ENCODE data around the gene IRX2.

The IRX2 gene

DNA sequence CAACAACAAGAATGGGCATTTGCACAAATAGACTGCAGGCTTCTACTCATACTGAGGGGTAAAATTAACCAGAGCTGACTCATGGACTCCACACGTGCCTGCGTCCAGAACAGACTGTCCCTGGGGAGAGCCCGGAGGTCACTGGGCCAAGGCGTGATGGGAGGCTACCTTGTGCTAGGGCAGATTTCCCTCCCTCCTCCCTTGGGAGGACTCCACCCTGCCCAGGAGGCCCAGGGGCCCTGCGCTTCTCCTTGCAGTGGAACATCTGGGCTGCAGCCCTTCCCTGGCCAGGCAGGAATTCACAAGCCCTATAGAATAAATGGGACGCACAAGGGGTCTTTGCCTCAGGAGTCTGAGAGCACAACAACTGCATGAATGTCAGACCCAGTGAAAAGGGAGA, 35.6 kb downstream of the IRX2 start:
- no peaks in the 10 kb centered on the region for H3K9me3 ChIP-seq (ENCODE audit: control insufficient read depth, low read length)
- peaks cover 9% of the 10 kb centered on the region for H3K4me1 ChIP-seq (ENCODE audit: control insufficient read depth, insufficient read depth, low read length)
- no peak overlapping the region for H3K4me3 ChIP-seq (ENCODE audit: insufficient read depth, low read depth, low read length)
- 91 to 97% methylated on average over 6 of the region's 6 CpGs for WGBS, 2 experiments
- H3K36me3 ChIP-seq (ENCODE audit: control insufficient read depth, insufficient read depth, low read length), result no peaks in the 10 kb centered on the region
- H3K27ac ChIP-seq (ENCODE audit: insufficient read depth, low read depth, low read length, poor library complexity, severe bottlenecking), result no peak overlapping the region
- no peaks in the 10 kb centered on the region for H3K27me3 ChIP-seq (ENCODE audit: control insufficient read depth, insufficient read depth, low read length, poor library complexity, severe bottlenecking)

DNA sequence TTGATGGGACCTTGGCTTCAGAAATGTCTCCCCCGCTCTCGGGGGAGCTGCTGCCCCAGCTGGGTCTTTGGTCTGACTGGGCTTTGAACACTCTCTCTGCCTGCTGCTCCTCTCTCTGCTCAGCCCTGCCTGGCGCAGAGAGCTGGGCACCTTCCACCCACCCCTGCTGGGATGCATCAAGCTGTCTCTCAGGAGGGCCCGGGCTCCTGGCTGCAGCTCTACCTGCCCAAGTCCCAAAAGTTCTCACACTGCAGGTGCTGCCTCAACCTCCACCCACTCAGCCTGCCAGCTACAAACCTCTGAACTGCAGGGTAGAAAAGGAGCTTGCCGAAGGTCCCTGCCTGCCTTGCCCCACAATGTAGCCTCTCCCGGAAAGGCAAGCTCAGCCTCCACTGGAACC, 36.7 kb downstream of the IRX2 start:
- H3K9me3 ChIP-seq (ENCODE audit: control insufficient read depth, low read length), result no peaks in the 10 kb centered on the region
- 92 to 94% methylated on average over 6 of the region's 6 CpGs for WGBS, 2 experiments

DNA sequence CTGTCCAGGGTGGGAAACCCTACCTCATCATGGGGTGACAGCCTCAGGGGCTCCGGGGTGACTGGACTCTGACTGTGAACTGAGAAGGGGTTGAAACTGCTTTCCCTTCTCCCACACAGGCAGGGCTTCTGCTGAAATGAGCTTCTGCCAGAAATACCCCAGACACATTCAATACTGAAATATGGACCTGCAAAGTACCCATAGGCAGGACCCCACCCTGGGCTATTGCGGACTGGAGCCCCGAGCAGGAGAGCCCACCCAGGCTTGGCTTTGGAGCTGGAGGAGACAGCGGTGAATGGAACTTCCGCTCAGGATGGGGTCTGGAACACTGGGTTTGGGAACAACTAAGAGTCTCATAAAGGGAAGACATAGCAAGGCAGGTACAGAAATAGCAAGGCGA, 37.5 kb downstream of the IRX2 start:
- peaks cover 9% of the 10 kb centered on the region for H3K4me1 ChIP-seq (ENCODE audit: control insufficient read depth, insufficient read depth, low read length)
- 94 to 96% methylated on average over 5 to 6 of the region's 6 CpGs for WGBS, 2 experiments
- H3K9me3 ChIP-seq (ENCODE audit: control insufficient read depth, low read length), result no peaks in the 10 kb centered on the region
- H3K27ac ChIP-seq (ENCODE audit: insufficient read depth, low read depth, low read length, poor library complexity, severe bottlenecking), result no peak overlapping the region
- no peak overlapping the region for H3K4me3 ChIP-seq (ENCODE audit: insufficient read depth, low read depth, low read length)
- H3K27me3 ChIP-seq (ENCODE audit: control insufficient read depth, insufficient read depth, low read length, poor library complexity, severe bottlenecking), result no peaks in the 10 kb centered on the region
- no peaks in the 10 kb centered on the region for H3K36me3 ChIP-seq (ENCODE audit: control insufficient read depth, insufficient read depth, low read length)

More for the DNA sequence above, 36.7 kb downstream of the IRX2 start:
- Histone ChIP-seq H3K4me1 (ENCODE audit: control insufficient read depth, insufficient read depth, low read length) (peaks cover 9% of the 10 kb centered on the region), H3K27me3 (ENCODE audit: control insufficient read depth, insufficient read depth, low read length, poor library complexity, severe bottlenecking) (no peaks in the 10 kb centered on the region), H3K4me3 (ENCODE audit: insufficient read depth, low read depth, low read length) (no peak overlapping the region), H3K36me3 (ENCODE audit: control insufficient read depth, insufficient read depth, low read length) (no peaks in the 10 kb centered on the region), H3K27ac (ENCODE audit: insufficient read depth, low read depth, low read length, poor library complexity, severe bottlenecking) (no peak overlapping the region)

DNA sequence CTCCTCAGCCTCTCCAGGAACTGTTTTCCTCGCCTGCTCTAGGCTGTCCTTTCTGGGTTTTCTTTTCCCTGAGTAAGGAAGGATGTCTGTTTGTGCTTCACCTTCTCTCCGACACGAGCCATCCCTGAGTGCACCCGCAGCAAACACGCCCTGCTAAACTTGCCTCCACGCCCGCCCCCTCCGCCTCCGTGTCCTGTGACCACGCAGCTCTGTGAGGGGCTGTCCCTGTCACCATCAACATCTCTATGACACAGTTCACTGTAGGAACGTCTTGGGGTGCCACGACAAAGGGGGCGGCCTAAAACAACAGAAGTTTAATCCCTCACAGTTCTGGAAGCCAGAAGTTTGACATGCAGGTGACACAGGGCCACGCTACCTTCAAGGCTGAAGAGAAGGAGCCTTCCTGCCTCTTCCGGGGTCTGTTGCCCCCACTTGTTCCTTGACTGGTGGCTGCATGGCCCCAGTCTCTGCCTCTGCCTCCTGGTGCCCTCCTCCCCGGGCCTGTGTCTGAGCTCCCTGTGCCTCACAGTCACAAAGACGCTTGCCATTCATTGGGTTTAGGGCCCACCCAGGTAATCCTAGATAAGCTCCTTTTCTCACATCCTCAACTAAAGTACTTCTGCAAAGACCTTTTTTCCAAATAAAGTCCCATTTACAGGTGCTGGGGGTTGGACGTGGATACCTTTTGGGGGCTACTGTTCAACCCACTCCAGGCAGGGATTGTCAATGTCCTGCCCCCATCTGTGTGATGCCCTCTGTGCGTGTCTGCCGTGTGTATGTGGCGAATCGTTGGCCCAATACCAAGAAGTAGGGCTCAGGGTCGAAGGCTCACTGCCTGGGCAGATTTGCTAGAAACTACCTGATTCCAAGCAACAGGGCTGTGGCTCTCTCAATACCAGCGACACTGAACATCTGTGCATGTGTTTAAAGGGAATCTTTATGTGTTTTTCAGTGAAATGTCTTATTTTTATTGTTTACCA, 39.7 kb downstream of the IRX2 start:
- Histone ChIP-seq H3K36me3 (ENCODE audit: control insufficient read depth, insufficient read depth, low read length) (no peaks in the 10 kb centered on the region), H3K27me3 (ENCODE audit: control insufficient read depth, insufficient read depth, low read length, poor library complexity, severe bottlenecking) (no peaks in the 10 kb centered on the region), H3K4me1 (ENCODE audit: control insufficient read depth, insufficient read depth, low read length) (peaks cover 9% of the 10 kb centered on the region), H3K27ac (ENCODE audit: insufficient read depth, low read depth, low read length, poor library complexity, severe bottlenecking) (no peak overlapping the region), H3K9me3 (ENCODE audit: control insufficient read depth, low read length) (no peaks in the 10 kb centered on the region), H3K4me3 (ENCODE audit: insufficient read depth, low read depth, low read length) (no peak overlapping the region)
- WGBS, 2 experiments, result 85 to 90% methylated on average over 24 of the region's 24 CpGs

DNA sequence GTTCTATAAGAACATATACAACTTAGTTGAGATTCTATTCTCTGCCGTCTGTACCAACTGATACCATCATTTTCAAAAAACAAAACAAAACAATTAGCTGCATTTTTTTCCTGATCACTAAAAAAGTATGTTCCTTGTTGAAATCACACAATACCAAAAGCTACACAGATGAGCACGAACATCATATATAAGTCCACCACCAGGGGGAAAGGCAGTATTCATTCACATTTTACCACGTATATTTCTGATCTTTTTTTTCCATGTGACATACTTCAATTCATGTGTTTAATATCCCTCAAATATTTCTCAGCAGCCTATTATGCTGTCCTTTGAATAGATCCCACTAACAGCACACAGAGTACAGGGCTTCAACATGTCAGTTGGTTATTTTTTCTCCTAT, 40.6 kb downstream of the IRX2 start:
- H3K9me3 ChIP-seq (ENCODE audit: control insufficient read depth, low read length), result no peaks in the 10 kb centered on the region
- H3K4me1 ChIP-seq (ENCODE audit: control insufficient read depth, insufficient read depth, low read length), result peaks cover 9% of the 10 kb centered on the region
- H3K27ac ChIP-seq (ENCODE audit: insufficient read depth, low read depth, low read length, poor library complexity, severe bottlenecking), result no peak overlapping the region
- no peaks in the 10 kb centered on the region for H3K36me3 ChIP-seq (ENCODE audit: control insufficient read depth, insufficient read depth, low read length)
- H3K4me3 ChIP-seq (ENCODE audit: insufficient read depth, low read depth, low read length), result no peak overlapping the region
- H3K27me3 ChIP-seq (ENCODE audit: control insufficient read depth, insufficient read depth, low read length, poor library complexity, severe bottlenecking), result no peaks in the 10 kb centered on the region
- 83 to 90% methylated on average over 3 of the region's 3 CpGs for WGBS, 2 experiments

DNA sequence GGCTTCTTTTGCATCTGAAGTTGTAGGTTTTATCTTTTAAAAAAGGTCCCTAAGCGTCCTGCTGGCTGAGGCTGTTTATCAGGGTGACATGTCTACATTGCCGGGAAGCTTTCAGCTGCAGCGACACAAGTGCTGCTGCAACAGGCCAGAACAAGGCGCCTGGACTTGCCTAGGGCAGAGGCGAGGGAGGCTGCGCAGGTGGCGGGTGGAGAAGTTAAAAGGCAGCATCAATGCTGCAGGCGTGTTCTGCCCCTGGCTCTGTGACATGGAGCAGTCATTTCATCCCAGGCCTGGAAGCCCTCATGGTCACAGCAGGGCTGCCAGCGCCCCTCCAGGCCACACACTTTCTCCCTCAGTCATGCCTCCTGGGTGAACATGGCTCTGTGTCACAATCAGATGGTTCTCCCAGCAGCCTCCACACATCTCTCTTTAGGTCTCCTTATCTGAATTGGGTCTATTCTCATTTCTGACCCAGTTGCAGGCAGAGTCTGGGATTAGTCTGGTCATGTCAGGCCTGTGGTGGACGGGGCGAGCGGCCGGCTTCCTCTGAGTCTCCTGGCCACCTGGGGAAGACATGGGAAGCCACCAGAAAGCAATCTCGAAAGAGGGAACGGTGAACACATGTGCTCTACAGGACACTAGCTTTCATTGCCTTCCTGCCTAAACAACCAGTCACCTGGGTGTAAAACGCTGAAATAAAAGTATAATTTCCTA, 41.3 kb downstream of the IRX2 start:
- H3K9me3 ChIP-seq (ENCODE audit: control insufficient read depth, low read length), result no peaks in the 10 kb centered on the region
- no peaks in the 10 kb centered on the region for H3K27me3 ChIP-seq (ENCODE audit: control insufficient read depth, insufficient read depth, low read length, poor library complexity, severe bottlenecking)
- no peaks in the 10 kb centered on the region for H3K36me3 ChIP-seq (ENCODE audit: control insufficient read depth, insufficient read depth, low read length)
- no peak overlapping the region for H3K27ac ChIP-seq (ENCODE audit: insufficient read depth, low read depth, low read length, poor library complexity, severe bottlenecking)
- WGBS, 2 experiments, result 84 to 85% methylated on average over 15 to 16 of the region's 16 CpGs
- no peak overlapping the region for H3K4me3 ChIP-seq (ENCODE audit: insufficient read depth, low read depth, low read length)
- H3K4me1 ChIP-seq (ENCODE audit: control insufficient read depth, insufficient read depth, low read length), result peaks cover 9% of the 10 kb centered on the region

DNA sequence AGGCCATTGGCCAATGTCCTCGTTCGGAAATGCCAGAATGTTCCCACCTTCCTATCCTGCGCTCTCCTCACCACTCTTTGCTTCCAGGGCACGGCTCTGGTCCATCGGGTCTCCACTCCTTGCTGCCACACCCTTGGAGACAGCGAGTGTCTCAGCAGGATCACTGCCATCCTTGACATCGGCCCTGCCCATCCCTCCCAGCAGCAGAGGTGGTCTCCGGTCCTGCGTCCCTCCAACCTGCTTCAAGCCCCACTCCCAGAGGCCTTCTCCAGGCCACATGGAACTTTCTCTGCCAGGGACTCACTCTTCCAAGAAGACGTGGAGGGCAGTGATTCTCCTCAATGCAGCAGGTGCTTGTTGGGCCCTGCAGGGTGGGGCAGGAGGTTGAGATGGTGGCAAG, 42.7 kb downstream of the IRX2 start:
- Histone ChIP-seq H3K36me3 (ENCODE audit: control insufficient read depth, insufficient read depth, low read length) (no peaks in the 10 kb centered on the region), H3K4me3 (ENCODE audit: insufficient read depth, low read depth, low read length) (no peak overlapping the region), H3K27ac (ENCODE audit: insufficient read depth, low read depth, low read length, poor library complexity, severe bottlenecking) (no peak overlapping the region), H3K4me1 (ENCODE audit: control insufficient read depth, insufficient read depth, low read length) (peaks cover 9% of the 10 kb centered on the region), H3K9me3 (ENCODE audit: control insufficient read depth, low read length) (no peaks in the 10 kb centered on the region), H3K27me3 (ENCODE audit: control insufficient read depth, insufficient read depth, low read length, poor library complexity, severe bottlenecking) (no peaks in the 10 kb centered on the region)
- WGBS, 2 experiments, result 94 to 95% methylated on average over 10 of the region's 10 CpGs

DNA sequence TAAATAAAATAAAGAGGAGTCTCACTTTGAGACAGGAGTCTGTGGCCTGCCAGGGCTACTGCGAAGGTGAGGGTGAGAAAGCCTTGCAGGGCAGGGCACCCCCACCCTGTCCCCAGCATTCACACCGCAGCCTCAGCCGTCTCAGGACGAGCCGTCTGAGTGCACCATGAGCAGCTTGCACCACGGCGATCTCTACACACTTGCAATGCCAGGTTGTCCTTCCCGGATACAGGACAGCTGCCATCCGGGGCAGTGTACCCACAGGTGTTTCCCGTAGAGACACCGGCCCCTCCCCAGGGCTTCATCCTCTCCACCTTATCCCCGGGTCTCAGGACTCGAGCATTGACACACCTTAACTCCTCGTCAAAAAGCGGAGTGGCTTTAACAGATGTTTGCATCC, 43.3 kb downstream of the IRX2 start:
- H3K36me3 ChIP-seq (ENCODE audit: control insufficient read depth, insufficient read depth, low read length), result no peaks in the 10 kb centered on the region
- H3K4me3 ChIP-seq (ENCODE audit: insufficient read depth, low read depth, low read length), result no peak overlapping the region
- H3K9me3 ChIP-seq (ENCODE audit: control insufficient read depth, low read length), result no peaks in the 10 kb centered on the region
- no peak overlapping the region for H3K27ac ChIP-seq (ENCODE audit: insufficient read depth, low read depth, low read length, poor library complexity, severe bottlenecking)
- no peaks in the 10 kb centered on the region for H3K27me3 ChIP-seq (ENCODE audit: control insufficient read depth, insufficient read depth, low read length, poor library complexity, severe bottlenecking)
- WGBS, 2 experiments, result 95 to 96% methylated on average over 15 of the region's 15 CpGs
- peaks cover 9% of the 10 kb centered on the region for H3K4me1 ChIP-seq (ENCODE audit: control insufficient read depth, insufficient read depth, low read length)

DNA sequence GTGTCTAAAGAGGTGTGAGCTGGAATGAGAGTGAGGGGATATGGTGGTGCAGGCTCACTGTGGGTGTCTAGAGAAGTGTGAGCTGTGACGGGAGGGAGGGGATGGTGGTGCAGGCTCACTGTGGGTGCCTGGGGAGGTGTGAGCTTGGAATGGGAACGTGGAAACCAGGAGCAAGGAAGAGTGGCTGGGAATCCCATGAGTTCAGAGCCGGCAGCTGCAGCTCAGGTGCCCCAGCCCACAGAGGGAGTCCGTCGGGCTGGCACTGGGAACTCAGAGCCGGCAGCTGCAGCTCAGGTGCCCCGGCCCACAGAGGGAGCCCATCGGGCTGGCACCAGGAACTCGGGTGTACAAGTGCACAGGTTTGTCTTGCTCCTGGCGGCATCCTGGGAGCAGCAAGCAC, 45.6 kb downstream of the IRX2 start:
- H3K4me3 ChIP-seq (ENCODE audit: insufficient read depth, low read depth, low read length), result no peak overlapping the region
- H3K4me1 ChIP-seq (ENCODE audit: control insufficient read depth, insufficient read depth, low read length), result no peaks in the 10 kb centered on the region
- 81 to 82% methylated on average over 10 of the region's 10 CpGs for WGBS, 2 experiments
- no peaks in the 10 kb centered on the region for H3K27me3 ChIP-seq (ENCODE audit: control insufficient read depth, insufficient read depth, low read length, poor library complexity, severe bottlenecking)
- no peaks in the 10 kb centered on the region for H3K9me3 ChIP-seq (ENCODE audit: control insufficient read depth, low read length)
- H3K36me3 ChIP-seq (ENCODE audit: control insufficient read depth, insufficient read depth, low read length), result no peaks in the 10 kb centered on the region
- H3K27ac ChIP-seq (ENCODE audit: insufficient read depth, low read depth, low read length, poor library complexity, severe bottlenecking), result no peak overlapping the region
